Activated CD4-positive, alpha-beta T cell treated with anti-CD3 and anti-CD28 coated beads, Interleukin-2, amount 50 U/mL, for 48 hours (primary cell): ENCODE results near the gene F11R.
"Not testable (repeated sequence)": the region's sequence is repeated elsewhere in the genome, so short reads cannot be mapped to it uniquely, and the experiment has no call there.

Experiments
- DNase-seq, 2 experiments: peaks; one replicate each; pipeline ENCODE4 v3.0.0-alpha.2; 2020

F11R gene

GRCh38 chr1:161039546-161039945, 18.6 kb upstream of the F11R start:
- no peak for DNase-seq

- no peak for DNase-seq
Observed at GRCh38 chr1:161039154-161039545, 18.2 kb upstream of the F11R start.

GRCh38 chr1:161038523-161039153, 17.7 kb upstream of the F11R start, which contains the start of gene TSTD1:
TSS of gene TSTD1 (minus strand) at chr1:161038964. CDS start at chr1:161038889, 75 bp downstream.
- DNase-seq = peak; percentile 87 to 89

- no peak for DNase-seq
Observed at GRCh38 chr1:161037661-161038522, 16.9 kb upstream of the F11R start.

GRCh38 chr1:161033751-161034150, 12.8 kb upstream of the F11R start:
- no peak for DNase-seq

- no peak for DNase-seq
Observed at GRCh38 chr1:161032409-161032808, 11.5 kb upstream of the F11R start.

- DNase-seq = no peak
Observed at GRCh38 chr1:161031874-161032273, 10.9 kb upstream of the F11R start.

- not testable (repeated sequence) for DNase-seq
Observed at GRCh38 chr1:161029466-161029865, 8.5 kb upstream of the F11R start.

GRCh38 chr1:161026954-161027353, 6.0 kb upstream of the F11R start:
- DNase-seq = not testable (repeated sequence)

GRCh38 chr1:161022432-161022831, 1.5 kb upstream of the F11R start:
- DNase-seq = not testable (repeated sequence)

- no peak for DNase-seq
Observed at GRCh38 chr1:161021970-161022353, 1.0 kb upstream of the F11R start.

GRCh38 chr1:161021165-161021969, 415 bp upstream of the F11R start:
- peak; percentile 83 to 85 for DNase-seq

- DNase-seq = no peak
Observed at GRCh38 chr1:161019751-161020495, 1.0 kb downstream of the F11R start.

GRCh38 chr1:161019111-161019660, 1.8 kb downstream of the F11R start:
- not testable (repeated sequence) for DNase-seq

- no peak for DNase-seq
Observed at GRCh38 chr1:161018631-161018930, 2.4 kb downstream of the F11R start.

GRCh38 chr1:161017756-161018630, 3.0 kb downstream of the F11R start:
- DNase-seq = no peak

- DNase-seq = not testable (repeated sequence)
Observed at GRCh38 chr1:161017181-161017580, 3.8 kb downstream of the F11R start.

- DNase-seq = not testable (repeated sequence)
Observed at GRCh38 chr1:161016683-161017082, 4.3 kb downstream of the F11R start.

GRCh38 chr1:161013488-161014230, 7.3 kb downstream of the F11R start:
- DNase-seq = peak; percentile 71 to 78

- DNase-seq = no peak
Observed at GRCh38 chr1:161013131-161013487, 7.8 kb downstream of the F11R start.

- DNase-seq = no peak
Observed at GRCh38 chr1:161012420-161012819, 8.5 kb downstream of the F11R start.
